Liver (tissue), 3 donors: ENCODE results near the gene HS6ST3.

Source experiments
- CTCF ChIP-seq: fragments of 150-350 bp; IDR thresholded peaks from 2 replicates; pipeline ENCODE4 v1.5.1; 2017; ENCODE audit warnings: improper control_type of control experiment, low read depth, low read length; ENCODE audit not compliant: missing input control
- EGR1 ChIP-seq, 2 donors: IDR thresholded peaks; 2 replicates each; pipeline ENCODE4 v1.6.1; 2016 to 2018; ENCODE audit warnings: antibody characterized with exemption in 2 of 2, low read depth in 2 of 2
- GABPA ChIP-seq, 2 donors: IDR thresholded peaks in 1 of 2; conservative IDR thresholded peaks in 1 of 2; 2 replicates each; pipeline ENCODE4 v1.6.1; 2016; ENCODE audit warnings: antibody characterized with exemption in 2 of 2, mild to moderate bottlenecking in 1 of 2, moderate library complexity in 1 of 2
- HNF4G ChIP-seq: IDR thresholded peaks from 2 replicates; pipeline ENCODE4 v1.6.1; 2016; ENCODE audit warnings: antibody characterized with exemption
- RAD21 ChIP-seq, 2 donors: IDR thresholded peaks; 2 replicates each; pipeline ENCODE4 v1.6.1; 2016; ENCODE audit warnings: antibody characterized with exemption in 2 of 2, mild to moderate bottlenecking in 2 of 2
- SP1 ChIP-seq: IDR thresholded peaks from 2 replicates; pipeline ENCODE4 v1.6.1; 2018; ENCODE audit warnings: antibody characterized with exemption, mild to moderate bottlenecking
- TAF1 ChIP-seq: conservative IDR thresholded peaks from 2 replicates; pipeline ENCODE4 v1.6.1; 2016; ENCODE audit warnings: antibody characterized with exemption, mild to moderate bottlenecking
- YY1 ChIP-seq: IDR thresholded peaks from 2 replicates; pipeline ENCODE4 v1.6.1; 2016; ENCODE audit warnings: antibody characterized with exemption, mild to moderate bottlenecking
- TF ChIP-seq, protein P1 (sequence below): IDR thresholded peaks from 2 replicates; pipeline ENCODE4 v1.6.1; 2016; ENCODE audit warnings: antibody characterized with exemption, mild to moderate bottlenecking
- TF ChIP-seq, protein P2 (sequence below): IDR thresholded peaks from 2 replicates; pipeline ENCODE4 v1.6.1; 2016; ENCODE audit warnings: antibody characterized with exemption
- donor health status: healthy.
- donor health status: healthy.

DNA sequence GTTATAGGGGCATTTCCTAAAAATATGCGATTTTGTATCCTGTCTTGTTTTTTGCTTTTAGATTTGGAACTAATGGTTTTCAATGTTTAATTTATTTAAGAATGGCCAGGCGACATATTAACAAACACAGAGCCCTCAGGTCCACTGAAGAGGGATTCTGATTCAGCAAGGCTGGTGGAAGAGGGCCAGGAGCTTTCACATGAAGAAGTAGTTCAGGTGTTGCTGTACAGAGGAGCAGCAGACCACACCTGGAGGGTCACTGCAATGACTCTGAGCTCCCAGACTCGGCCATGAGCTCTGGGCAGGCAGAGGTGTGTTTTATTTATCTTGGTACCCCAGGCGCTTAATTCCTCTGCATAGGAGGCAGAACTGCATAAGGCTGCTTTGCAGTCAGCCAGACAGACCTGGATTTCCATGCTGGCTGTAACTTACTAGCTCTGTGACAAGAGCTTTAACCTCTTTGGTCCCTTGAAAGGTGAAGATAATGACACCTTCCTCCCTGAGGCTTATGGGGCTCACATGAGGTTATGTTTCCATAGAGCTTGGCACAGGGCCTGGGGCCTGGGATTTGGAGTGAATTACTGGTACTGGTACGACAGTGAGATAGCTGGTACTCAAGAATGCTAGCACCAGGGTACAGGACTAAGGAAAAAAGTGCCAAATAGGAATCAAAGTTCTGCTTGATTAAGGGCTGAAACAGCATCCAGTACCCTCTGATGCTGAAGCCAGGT is 719.6 kb downstream of the HS6ST3 start:
- TF ChIP-seq CTCF (no peak), YY1 (no peak), TAF1 (no peak), RAD21 (IDR thresholded peaks at IDR 0.05) (no peak), HNF4G (no peak), GABPA (IDR thresholded peaks at IDR 0.05 in 1 of 2, conservative IDR thresholded peaks at IDR 0.05 in 1 of 2) (no peak), SP1 (no peak), EGR1 (IDR thresholded peaks at IDR 0.05; ENCODE audit: low read depth in 2 of 2) (no peak)
- TF ChIP-seq, protein P1, sequence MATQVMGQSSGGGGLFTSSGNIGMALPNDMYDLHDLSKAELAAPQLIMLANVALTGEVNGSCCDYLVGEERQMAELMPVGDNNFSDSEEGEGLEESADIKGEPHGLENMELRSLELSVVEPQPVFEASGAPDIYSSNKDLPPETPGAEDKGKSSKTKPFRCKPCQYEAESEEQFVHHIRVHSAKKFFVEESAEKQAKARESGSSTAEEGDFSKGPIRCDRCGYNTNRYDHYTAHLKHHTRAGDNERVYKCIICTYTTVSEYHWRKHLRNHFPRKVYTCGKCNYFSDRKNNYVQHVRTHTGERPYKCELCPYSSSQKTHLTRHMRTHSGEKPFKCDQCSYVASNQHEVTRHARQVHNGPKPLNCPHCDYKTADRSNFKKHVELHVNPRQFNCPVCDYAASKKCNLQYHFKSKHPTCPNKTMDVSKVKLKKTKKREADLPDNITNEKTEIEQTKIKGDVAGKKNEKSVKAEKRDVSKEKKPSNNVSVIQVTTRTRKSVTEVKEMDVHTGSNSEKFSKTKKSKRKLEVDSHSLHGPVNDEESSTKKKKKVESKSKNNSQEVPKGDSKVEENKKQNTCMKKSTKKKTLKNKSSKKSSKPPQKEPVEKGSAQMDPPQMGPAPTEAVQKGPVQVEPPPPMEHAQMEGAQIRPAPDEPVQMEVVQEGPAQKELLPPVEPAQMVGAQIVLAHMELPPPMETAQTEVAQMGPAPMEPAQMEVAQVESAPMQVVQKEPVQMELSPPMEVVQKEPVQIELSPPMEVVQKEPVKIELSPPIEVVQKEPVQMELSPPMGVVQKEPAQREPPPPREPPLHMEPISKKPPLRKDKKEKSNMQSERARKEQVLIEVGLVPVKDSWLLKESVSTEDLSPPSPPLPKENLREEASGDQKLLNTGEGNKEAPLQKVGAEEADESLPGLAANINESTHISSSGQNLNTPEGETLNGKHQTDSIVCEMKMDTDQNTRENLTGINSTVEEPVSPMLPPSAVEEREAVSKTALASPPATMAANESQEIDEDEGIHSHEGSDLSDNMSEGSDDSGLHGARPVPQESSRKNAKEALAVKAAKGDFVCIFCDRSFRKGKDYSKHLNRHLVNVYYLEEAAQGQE: no peak
- TF ChIP-seq, protein P2, sequence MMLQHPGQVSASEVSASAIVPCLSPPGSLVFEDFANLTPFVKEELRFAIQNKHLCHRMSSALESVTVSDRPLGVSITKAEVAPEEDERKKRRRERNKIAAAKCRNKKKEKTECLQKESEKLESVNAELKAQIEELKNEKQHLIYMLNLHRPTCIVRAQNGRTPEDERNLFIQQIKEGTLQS: no peak
